NCI-H146 (cell line): ENCODE data around the gene RNF144A.
"Not testable (repeated sequence)": the region's sequence is repeated elsewhere in the genome, so short reads cannot be mapped to it uniquely, and the experiment has no call there.

Experiments
- DNase-seq: peaks from one replicate; lab custom pipeline; 2025; lab: John Stamatoyannopoulos, UW

The RNF144A gene

DNA sequence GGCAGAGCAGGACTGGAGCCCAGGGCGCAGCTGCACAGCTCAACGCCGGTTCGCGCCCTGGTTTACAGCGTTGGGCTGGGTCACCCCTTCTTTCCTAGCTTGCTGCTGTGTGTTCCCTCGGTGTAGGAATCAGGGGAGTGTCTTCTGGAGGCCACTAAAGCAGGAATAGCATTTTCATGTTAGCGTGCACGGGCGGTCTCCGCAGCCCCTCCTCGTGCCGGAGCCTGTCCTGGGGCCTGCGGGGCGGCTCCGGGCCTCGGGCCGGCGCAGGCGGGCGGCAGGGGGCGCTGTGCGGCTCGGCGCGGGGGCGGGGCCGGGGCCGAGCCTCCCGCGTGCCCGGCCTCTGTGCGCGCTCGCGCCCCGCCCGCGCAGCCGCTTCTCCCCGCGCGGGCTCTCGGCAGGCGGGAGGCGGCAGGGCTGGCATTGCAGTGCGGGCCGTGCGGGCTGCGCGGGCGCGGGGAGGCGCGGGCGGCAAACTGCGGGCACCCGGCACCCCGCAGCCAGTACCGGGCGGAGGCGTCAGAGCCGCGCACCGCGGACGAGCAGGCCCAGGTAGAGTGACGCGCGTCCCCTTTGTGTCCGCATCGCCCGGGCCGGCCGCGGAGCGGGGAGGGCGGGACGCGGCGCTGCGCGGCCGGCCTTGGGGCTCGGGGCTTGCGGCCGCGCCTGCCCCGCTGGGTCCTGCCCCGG is at the start of gene RNF144A:
RNF144A (plus strand) TSS at position 342 of the 690 bp plus-strand sequence. CDS start 79,515 bp downstream, outside the sequence.
- peak; percentile 71 for DNase-seq

- no peak for DNase-seq
Observed at GRCh38 chr2:6872394-6872793, 44.8 kb upstream of the RNF144A start.

DNA sequence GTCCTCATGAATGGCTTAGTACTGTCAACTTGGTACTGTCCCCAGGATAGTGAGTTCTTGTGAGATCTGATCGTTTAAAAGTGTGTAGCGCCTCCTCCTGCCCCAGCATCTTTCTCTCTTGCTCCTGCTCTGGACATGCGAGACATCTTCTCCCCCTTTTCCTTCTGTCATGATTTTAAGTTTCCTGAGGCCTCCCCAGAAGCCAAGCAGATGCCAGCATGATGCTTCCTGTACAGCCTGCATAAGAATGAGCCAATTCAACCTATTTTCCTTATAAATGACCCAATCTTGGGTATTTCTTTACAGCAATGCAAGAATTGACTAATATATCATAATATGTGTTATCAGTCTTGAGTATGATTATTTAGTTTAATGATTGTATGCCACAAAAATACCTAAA is 43.2 kb upstream of the RNF144A start:
- DNase-seq: no peak

DNA sequence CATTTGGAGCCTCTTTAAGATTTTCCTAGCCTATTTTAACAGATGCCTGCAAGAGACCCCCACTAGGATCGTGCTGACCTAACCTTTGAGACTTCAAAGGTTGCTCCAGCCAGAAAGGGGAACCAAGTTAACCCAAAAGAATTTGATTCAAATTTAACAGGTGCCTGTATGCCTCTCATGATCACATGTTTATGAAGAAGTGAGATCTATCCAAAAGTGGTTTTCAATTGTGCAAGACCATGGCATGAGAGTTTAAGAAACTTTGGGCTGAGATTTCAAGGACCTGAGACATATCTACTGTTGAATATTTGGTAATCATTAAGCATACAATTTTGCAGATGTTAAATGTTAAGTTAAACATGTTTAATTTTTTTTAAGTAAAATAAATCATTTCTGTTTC is 40.9 kb upstream of the RNF144A start:
- no peak for DNase-seq

DNA sequence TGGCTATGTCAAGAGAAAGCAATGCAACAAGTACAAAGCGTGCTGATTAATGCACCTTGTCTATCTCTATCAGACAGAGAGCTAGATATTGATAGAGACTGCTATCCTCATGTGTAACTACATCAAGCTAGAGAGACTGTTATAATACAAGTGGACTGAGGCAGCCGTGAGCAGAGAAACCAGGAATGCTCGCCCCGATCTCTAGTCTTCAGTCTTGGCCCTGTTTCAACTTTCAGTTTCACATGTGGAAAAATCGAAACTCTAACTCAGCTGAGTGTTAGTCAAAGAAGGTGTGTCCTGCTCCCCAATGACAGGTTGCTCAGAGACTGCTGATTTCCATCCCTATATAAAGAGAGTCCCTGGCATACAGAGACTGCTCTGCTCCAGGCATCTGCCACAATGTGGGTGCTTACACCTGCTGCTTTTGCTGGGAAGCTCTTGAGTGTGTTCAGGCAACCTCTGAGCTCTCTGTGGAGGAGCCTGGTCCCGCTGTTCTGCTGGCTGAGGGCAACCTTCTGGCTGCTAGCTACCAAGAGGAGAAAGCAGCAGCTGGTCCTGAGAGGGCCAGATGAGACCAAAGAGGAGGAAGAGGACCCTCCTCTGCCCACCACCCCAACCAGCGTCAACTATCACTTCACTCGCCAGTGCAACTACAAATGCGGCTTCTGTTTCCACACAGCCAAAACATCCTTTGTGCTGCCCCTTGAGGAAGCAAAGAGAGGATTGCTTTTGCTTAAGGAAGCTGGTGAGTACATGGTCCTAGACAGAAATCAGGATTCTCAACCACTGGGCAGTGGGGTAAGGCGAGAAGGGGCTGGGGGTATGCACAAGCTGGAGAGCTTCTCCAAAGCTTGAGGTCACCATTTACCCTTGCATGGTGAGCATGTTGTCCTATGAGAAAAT is 39.6 kb upstream of the RNF144A start, which contains the start of gene RSAD2:
RSAD2 (plus strand) TSS at position 376 of the 903 bp plus-strand sequence; CDS start at position 400, 24 bp downstream.
- peak; percentile 57 for DNase-seq

- no peak for DNase-seq
Observed at GRCh38 chr2:6878549-6878948, 38.7 kb upstream of the RNF144A start.

DNA sequence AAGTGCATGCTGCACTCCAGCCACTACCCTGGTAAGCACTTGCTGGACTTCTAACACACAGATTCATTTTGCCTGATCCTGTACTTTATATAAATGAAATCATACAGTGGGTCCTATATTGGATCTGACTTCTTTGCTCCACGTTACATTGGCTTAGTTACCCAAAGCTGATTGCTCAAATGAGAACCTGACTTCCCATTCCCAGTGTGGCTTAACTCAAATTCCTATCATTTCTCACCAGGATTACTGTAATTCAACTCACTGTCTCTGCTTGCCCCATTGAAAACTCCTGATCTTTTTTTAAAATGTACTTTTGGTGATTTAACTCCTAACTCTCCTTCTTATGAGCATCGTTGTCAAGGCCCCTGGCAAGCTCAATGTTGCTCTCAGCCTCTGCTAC is 38.2 kb upstream of the RNF144A start:
- DNase-seq: no peak

DNA sequence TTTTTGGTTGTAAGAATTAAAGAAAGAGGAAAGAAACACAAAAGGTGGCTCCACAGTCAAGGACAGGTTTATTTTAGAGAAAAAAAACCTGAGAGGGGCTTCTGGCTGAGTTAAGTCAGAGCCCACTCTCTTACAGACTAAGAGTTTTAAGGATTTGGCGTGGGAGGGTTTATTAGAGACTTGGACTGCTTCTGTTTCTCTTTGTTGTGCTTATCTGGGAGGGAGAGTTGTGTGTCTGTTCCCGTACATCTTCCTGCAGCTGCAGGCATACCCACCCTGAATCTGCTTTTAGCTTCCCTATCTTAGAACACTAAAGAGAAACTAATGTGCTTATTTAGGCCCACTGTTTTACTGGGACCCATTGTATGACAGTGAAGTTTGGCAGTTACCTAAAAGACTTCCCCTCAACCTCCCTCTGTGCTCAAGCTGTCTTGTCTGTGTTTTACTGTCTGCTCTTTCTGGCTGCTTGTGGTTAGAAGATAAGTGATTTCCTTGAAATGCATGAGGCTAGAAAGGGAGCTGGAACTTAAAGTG is 36.9 kb upstream of the RNF144A start:
- DNase-seq: no peak

- DNase-seq: peak; percentile 27
Observed at GRCh38 chr2:6881046-6881445, 36.2 kb upstream of the RNF144A start.

DNA sequence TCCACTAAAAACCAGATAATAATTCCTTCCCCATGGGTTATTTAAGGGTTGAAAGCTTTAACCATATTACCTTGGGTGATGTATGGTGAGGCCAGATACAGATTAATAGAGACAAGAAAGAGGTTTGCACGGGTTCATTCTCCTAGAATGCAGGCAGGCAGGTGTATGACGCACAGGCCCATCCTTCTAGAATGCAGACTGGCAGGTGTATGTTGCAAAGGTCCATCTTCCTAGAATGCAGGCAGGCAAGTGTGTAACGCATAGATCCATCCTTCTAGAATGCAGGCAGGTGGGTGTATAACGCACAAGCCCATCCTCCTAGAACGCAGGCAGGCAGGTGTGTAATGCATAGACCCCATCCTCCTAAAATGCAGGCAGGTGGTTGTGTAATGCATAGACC is 35.7 kb upstream of the RNF144A start:
- no peak for DNase-seq

DNA sequence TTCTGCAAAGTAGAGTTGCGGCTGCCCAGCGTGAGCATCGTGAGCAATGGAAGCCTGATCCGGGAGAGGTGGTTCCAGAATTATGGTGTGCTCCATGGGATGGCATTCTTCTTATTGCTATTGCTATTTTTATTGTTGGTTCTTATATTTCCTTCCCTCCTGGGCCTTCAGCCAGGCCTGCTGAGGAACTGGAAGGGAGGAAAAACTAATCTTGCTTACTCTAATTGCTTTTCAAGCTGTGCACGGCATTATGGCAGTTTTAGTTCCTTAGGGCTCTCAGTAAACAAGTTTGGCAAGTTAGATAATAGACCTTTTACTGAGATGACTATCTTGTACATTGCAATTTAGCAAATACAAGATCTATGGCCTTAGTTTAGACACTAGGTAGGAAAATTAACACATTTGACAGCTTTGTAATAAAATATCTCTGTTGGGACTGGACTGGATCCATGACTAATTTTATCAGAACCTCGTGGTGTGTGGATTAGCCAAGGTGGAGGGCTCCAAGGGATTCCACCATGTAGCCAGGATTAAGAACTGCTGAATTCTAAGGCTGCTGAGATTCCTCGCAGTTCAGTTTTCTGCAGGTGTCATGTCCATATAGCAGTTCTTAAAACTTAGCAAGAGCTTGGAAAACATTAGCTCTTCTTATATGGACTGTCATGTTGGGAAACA is 33.6 kb upstream of the RNF144A start:
- DNase-seq: peak; percentile 18

DNA sequence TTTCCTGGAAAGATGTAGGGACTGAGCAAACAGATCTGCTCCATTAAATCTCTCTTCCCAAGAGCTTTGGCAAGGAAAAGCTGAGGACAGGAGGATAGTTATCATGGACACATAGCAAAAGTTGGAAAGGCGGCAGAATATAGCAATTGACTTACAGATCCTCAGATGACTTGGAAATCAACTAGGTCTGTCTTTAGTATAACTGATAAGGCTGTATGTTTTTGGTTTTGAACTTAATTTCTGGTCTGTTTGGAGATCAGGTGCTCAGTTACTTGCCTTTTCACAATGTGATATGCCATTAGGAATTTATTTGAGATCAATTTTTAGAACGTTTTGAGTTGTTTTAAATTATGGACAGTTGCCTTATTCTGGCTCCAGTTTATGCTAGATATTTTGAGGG is 31.7 kb upstream of the RNF144A start:
- no peak for DNase-seq

DNA sequence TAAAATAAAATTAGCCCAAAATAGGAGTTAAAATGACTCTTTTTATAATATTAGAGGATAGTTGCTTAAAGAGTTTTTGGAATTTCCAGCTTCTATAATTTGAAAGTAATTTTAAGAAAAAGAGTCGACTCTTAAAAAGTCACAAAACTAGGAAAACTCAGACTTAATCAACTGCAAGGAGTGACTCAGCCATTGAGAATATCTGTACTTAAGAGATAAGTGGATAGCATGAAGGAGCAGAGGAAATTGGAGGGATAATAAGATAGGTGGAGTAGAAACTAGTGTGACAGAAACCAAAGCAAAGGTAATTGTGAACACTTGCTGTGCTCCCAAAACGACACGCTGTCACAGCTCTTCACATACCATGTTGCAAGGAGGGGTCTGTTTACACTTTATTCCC is 31.2 kb upstream of the RNF144A start:
- DNase-seq: no peak

DNA sequence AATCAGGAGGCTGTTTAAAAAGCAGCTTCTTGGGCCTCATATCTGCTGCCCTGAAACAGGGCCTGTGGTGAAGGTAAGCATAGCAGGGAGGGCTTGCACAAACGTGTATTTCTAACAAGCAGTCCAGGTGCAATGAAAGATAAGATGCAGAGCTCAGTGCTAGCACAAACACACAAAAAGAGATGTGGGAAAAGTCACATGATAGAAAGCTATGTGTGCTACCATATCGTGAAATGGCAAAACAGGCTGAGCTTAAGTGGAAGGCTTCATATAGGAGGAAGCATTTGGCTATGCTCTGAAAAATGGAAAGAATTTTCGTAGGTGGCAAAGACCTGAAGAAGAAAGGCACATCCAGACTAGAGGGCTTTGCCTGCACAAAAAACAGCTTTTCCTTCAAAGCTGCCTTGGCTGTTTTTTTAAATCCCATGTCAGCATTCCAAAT is 29.4 kb upstream of the RNF144A start:
- peak; percentile 16 for DNase-seq

GRCh38 chr2:6888724-6889123 is 28.5 kb upstream of the RNF144A start:
- no peak for DNase-seq

GRCh38 chr2:6893876-6894482 is 23.2 kb upstream of the RNF144A start:
- DNase-seq: no peak

DNA sequence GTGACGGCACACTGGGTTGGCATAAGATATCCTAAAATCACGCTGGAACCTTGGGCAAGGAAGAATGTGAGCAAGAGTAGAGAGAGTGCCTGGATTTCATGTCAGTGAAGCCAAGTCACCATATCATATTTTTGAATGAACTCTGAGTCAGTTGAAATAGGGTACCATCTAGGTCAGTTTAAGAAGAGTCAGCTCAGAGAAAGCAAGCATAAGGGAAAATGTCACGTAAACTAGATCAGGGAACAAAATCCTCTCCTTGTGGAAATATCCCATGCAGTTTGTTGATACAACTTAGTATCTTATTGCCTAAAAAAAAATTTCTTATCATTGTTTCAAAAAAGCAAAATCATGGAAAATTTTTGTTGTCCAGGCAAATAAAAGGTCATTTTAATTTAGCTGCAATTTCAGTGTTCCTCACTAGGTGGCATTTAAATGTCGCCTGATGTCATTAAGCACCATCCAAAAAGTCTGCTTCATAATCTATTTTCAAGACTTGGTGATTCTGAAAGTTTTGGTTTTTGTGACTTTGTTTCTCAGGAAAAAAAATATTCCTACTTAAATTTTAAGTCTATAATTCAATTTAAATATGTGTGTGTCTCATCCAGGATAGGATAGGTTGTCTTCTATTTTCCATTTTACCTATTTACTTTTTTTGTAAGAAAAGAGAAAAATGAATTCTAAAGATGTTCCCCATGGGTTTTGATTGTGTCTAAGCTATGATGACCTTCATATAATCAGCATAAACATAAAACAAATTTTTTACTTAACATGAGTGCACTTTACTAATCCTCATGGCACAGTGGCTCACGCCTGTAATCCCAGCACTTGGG is 20.1 kb upstream of the RNF144A start:
- peak; percentile 30 for DNase-seq

GRCh38 chr2:6902581-6902980 is 14.6 kb upstream of the RNF144A start:
- DNase-seq: not testable (repeated sequence)

- no peak for DNase-seq
Observed at GRCh38 chr2:6905668-6906067, 11.5 kb upstream of the RNF144A start.

DNA sequence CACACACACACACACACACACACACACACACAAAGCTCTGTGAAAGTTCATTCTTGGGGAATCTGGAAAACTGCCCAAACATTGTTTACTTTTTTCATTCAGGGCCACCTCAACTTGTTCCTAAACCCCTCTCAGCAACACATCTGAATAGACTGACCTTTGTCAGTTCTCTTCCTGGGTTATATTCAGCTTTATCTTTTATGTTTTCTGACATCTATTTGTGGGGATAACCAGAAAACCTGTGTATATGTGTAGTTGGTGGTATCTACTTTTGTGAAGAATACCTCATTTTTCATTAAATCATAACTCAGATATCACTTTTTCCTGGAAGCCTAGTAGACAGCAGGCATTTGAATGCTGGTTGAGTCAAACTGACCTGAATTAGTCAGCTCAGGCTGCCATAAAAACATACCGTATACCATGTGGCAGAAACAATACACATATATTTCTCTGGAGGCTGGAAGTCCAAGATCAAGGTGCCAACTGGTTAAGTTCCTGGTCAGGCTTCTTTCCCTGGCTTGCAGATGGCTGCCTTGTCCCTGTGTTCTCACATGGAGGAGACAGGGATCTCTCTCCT is 11.0 kb upstream of the RNF144A start:
- DNase-seq: no peak
